Loucy (cell line): ENCODE measurements around the gene SLC24A1.

Experiments used
- H2AFZ ChIP-seq: fragments of 200-600 bp; sonication (generic); 2 replicates; pipeline ENCODE4 v1.6.0; 2016; ENCODE audit warnings: antibody characterized with exemption, mild to moderate bottlenecking, low read length, moderate library complexity
- H3F3A ChIP-seq: fragments of 200-600 bp; 2 replicates; pipeline ENCODE4 v1.6.0; 2016; ENCODE audit warnings: antibody characterized with exemption, low read depth, mild to moderate bottlenecking
- H3K27me3 ChIP-seq: fragments of 200-600 bp; sonication (generic); 2 replicates; pipeline ENCODE4 v1.6.1; 2014; ENCODE audit warnings: low read length, mild to moderate bottlenecking; ENCODE audit not compliant: insufficient read depth, poor library complexity, severe bottlenecking
- H3K36me3 ChIP-seq: fragments of 200-600 bp; sonication (generic); 2 replicates; pipeline ENCODE4 v1.6.1; 2016; ENCODE audit warnings: low read length; ENCODE audit not compliant: insufficient read depth
- H3K4me1 ChIP-seq: fragments of 200-600 bp; sonication (generic); 2 replicates; pipeline ENCODE4 v1.5.1; 2014; ENCODE audit warnings: low read length, mild to moderate bottlenecking; ENCODE audit not compliant: insufficient read depth, poor library complexity, severe bottlenecking
- H3K4me2 ChIP-seq: fragments of 200-600 bp; sonication (generic); 2 replicates; pipeline ENCODE4 v1.6.0; 2014; ENCODE audit warnings: antibody characterized with exemption, low read length, low read depth, mild to moderate bottlenecking; ENCODE audit not compliant: poor library complexity, severe bottlenecking
- H3K4me3 ChIP-seq: fragments of 200-600 bp; sonication (generic); 2 replicates; pipeline ENCODE4 v1.5.1; 2014; ENCODE audit warnings: low read length, mild to moderate bottlenecking, mixed read lengths; ENCODE audit not compliant: poor library complexity, severe bottlenecking
- H3K79me2 ChIP-seq: fragments of 200-600 bp; sonication (generic); 2 replicates; pipeline ENCODE4 v1.6.1; 2014; ENCODE audit warnings: low read length; ENCODE audit not compliant: insufficient read depth
- H3K9ac ChIP-seq: fragments of 200-600 bp; sonication (generic); 2 replicates; pipeline ENCODE4 v1.6.0; 2014; ENCODE audit warnings: mild to moderate bottlenecking, low read depth, low read length, moderate library complexity; ENCODE audit not compliant: poor library complexity, severe bottlenecking
- H3K9me2 ChIP-seq: fragments of 200-600 bp; sonication (generic); replicated peaks from 2 replicates; pipeline ENCODE4 v1.6.1; 2016; ENCODE audit warnings: low read depth, low read length, mixed read lengths
- H3K9me3 ChIP-seq: fragments of 200-600 bp; sonication (generic); 2 replicates; pipeline ENCODE4 v1.6.1; 2014; ENCODE audit warnings: mild to moderate bottlenecking, antibody characterized with exemption, low read length, low read depth; ENCODE audit not compliant: insufficient read depth
- H4K20me1 ChIP-seq: fragments of 200-600 bp; sonication (generic); 2 replicates; pipeline ENCODE4 v1.6.0; 2014; ENCODE audit warnings: antibody characterized with exemption, low read length, mild to moderate bottlenecking; ENCODE audit not compliant: insufficient read depth, poor library complexity, severe bottlenecking
- EZH2phosphoT487 ChIP-seq: fragments of 200-600 bp; IDR thresholded peaks from 2 replicates; pipeline ENCODE4 v1.6.1; 2018; ENCODE audit warnings: antibody characterized with exemption, mild to moderate bottlenecking, moderate library complexity, borderline replicate concordance
- TF ChIP-seq, protein P1 (sequence below): fragments of 200-600 bp; sonication (generic); conservative IDR thresholded peaks from 2 replicates; pipeline ENCODE4 v1.5.1; 2014; ENCODE audit warnings: mild to moderate bottlenecking, antibody characterized with exemption, low read length

Gene SLC24A1

DNA sequence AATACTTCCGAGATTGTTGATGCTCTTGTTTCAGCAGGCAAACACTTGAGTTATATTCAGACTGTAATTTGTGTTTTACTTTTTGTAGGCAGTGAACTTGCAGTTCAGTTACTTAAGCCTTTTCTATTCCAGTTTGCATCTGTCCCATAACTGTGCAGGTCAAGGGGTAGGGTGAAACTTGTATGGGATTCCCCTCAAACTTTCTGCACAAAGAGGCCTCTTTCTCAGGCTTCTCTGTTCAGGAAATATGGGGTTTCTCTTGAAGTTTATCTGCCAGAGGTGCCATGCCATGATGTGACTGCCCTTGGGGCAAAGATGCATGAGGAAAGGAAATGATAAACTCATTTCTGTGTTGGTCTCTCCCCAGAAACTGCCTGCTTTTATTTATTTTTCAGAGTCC lies 66.7 kb downstream of the SLC24A1 start:
- no peak overlapping the region for H3K9ac ChIP-seq

DNA sequence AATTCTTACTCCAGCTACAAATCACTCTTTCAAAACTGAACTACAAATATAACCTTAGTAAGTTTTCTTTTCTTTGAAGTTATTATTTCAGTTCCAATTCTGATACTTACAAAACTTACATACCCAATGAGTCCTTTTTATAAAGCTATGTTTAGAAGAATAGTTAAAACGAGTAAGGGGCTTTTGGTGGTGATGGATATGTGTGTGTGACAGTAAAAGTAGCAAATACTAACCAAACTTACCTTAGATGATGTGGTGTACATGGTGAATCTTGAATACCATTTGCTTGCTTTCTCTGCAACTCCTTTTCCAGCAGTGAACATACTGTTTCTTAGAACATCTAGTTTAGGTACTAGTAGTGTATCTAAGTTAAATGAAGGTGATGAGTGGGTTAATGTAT lies 68.4 kb downstream of the SLC24A1 start:
- Histone ChIP-seq H3K27me3 (no peaks in the 10 kb centered on the region), H3K79me2 (no peaks in the 10 kb centered on the region), H3K9me2 (no peaks in the 10 kb centered on the region), H3K4me3 (no peak overlapping the region), H3K9me3 (no peaks in the 10 kb centered on the region), H3K36me3 (peaks cover 10% of the 10 kb centered on the region; the same call in 1 of the 2 replicates), H2AFZ (no peak overlapping the region), H3F3A (no peaks in the 10 kb centered on the region), H3K4me1 (peaks cover 12% of the 10 kb centered on the region), H3K4me2 (no peak overlapping the region), H4K20me1 (no peaks in the 10 kb centered on the region), H3K9ac (no peak overlapping the region)
- no peak for TF ChIP-seq EZH2phosphoT487
- TF ChIP-seq, protein P1, sequence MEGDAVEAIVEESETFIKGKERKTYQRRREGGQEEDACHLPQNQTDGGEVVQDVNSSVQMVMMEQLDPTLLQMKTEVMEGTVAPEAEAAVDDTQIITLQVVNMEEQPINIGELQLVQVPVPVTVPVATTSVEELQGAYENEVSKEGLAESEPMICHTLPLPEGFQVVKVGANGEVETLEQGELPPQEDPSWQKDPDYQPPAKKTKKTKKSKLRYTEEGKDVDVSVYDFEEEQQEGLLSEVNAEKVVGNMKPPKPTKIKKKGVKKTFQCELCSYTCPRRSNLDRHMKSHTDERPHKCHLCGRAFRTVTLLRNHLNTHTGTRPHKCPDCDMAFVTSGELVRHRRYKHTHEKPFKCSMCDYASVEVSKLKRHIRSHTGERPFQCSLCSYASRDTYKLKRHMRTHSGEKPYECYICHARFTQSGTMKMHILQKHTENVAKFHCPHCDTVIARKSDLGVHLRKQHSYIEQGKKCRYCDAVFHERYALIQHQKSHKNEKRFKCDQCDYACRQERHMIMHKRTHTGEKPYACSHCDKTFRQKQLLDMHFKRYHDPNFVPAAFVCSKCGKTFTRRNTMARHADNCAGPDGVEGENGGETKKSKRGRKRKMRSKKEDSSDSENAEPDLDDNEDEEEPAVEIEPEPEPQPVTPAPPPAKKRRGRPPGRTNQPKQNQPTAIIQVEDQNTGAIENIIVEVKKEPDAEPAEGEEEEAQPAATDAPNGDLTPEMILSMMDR = no peak

More for the DNA sequence above, 66.7 kb downstream of the SLC24A1 start:
- no peaks in the 10 kb centered on the region for H3K9me3 ChIP-seq
- no peaks in the 10 kb centered on the region for H3F3A ChIP-seq
- no peaks in the 10 kb centered on the region for H4K20me1 ChIP-seq
- H3K4me3 ChIP-seq = no peak overlapping the region
- H3K4me1 ChIP-seq = peaks cover 12% of the 10 kb centered on the region
- H3K79me2 ChIP-seq = no peaks in the 10 kb centered on the region
- H3K4me2 ChIP-seq = no peak overlapping the region
- TF ChIP-seq, protein P1 = no peak
- TF ChIP-seq EZH2phosphoT487 = no peak
- no peaks in the 10 kb centered on the region for H3K27me3 ChIP-seq
- H3K9me2 ChIP-seq = no peaks in the 10 kb centered on the region
- no peak overlapping the region for H2AFZ ChIP-seq
- peaks cover 10% of the 10 kb centered on the region; the same call in 1 of the 2 replicates for H3K36me3 ChIP-seq

DNA sequence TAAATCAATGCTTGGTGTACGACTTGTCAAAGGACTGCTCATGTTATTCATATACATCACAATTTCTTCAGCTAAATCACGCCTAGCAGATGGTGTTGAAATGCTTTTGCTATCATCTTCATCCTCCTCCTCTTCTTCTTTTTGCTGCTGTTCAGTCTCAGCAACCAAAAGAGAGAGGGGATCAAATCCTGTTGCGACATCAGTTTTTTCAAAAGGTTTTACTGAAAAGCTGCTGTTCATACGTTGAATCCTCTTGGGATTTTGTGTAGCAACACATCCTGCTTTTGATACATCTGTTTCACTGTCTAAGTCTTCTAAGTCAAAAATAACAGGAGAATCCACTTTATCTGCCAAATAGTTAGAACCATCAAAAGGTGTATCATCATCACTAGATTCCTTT lies 69.0 kb downstream of the SLC24A1 start:
- Histone ChIP-seq H2AFZ (no peak overlapping the region), H3K9ac (no peak overlapping the region), H3F3A (no peaks in the 10 kb centered on the region), H3K9me3 (no peaks in the 10 kb centered on the region), H3K4me1 (peaks cover 12% of the 10 kb centered on the region), H3K4me2 (no peak overlapping the region), H3K4me3 (no peak overlapping the region), H3K36me3 (peaks cover 10% of the 10 kb centered on the region; the same call in 1 of the 2 replicates), H3K9me2 (no peaks in the 10 kb centered on the region), H4K20me1 (no peaks in the 10 kb centered on the region), H3K27me3 (no peaks in the 10 kb centered on the region), H3K79me2 (no peaks in the 10 kb centered on the region)
- TF ChIP-seq, protein P1 = no peak
- TF ChIP-seq EZH2phosphoT487 = no peak
